CD14-positive monocyte (primary cell): ENCODE data around the gene MTHFSD. TPM values are rescaled to one million over a fixed set of nuclear protein-coding genes. Genes with fewer than 3 reads are reported as not detected.

Source experiments
- DNase-seq, 3 donors: peaks; one replicate each; pipeline ENCODE4 v3.0.0-alpha.2; 2011 to 2022
- H2AFZ ChIP-seq: 2 replicates; pipeline ENCODE4 v1.6.0; 2012; ENCODE audit warnings: mild to moderate bottlenecking, low read depth, low read length, inconsistent platforms; ENCODE audit not compliant: insufficient read depth, poor library complexity, severe bottlenecking
- H3K27ac ChIP-seq, 2 donors: 1 replicate in 1 of 2; 2 replicates in 1 of 2; pipeline ENCODE4 v1.5.1; 2012 to 2013; ENCODE audit warnings: low read length in 2 of 2, control low read depth in 1 of 2, inconsistent platforms in 1 of 2, low read depth in 1 of 2, mild to moderate bottlenecking in 1 of 2
- H3K27me3 ChIP-seq, 2 donors: one replicate each; pipeline versions ENCODE4 v1.6.0 to v1.6.1; 2011 to 2013; ENCODE audit warnings: low read length in 2 of 2; ENCODE audit not compliant: control insufficient read depth in 2 of 2, insufficient read depth in 2 of 2
- H3K36me3 ChIP-seq, 2 donors: replicated peaks in 1 of 2; 1 replicate in 1 of 2; 2 replicates in 1 of 2; pipeline versions ENCODE4 v1.5.1 to v1.6.1; 2012 to 2013; ENCODE audit warnings: low read length in 2 of 2, control low read depth in 1 of 2, inconsistent platforms in 1 of 2, mild to moderate bottlenecking in 1 of 2; ENCODE audit not compliant: insufficient read depth in 2 of 2, control insufficient read depth in 1 of 2
- H3K4me1 ChIP-seq, 2 donors: 1 replicate in 1 of 2; 2 replicates in 1 of 2; pipeline versions ENCODE4 v1.5.1 to v1.6.1; 2012 to 2013; ENCODE audit warnings: low read length in 2 of 2, control low read depth in 1 of 2, inconsistent platforms in 1 of 2, mild to moderate bottlenecking in 1 of 2, moderate library complexity in 1 of 2; ENCODE audit not compliant: insufficient read depth in 2 of 2, control insufficient read depth in 1 of 2
- H3K4me2 ChIP-seq: replicated peaks from 2 replicates; pipeline ENCODE3; 2012; ENCODE audit warnings: low read length, moderate library complexity, mild to moderate bottlenecking; ENCODE audit not compliant: poor library complexity, severe bottlenecking; ENCODE audit errors: extremely low read depth
- H3K4me3 ChIP-seq, 3 experiments: fragments of 200-600 bp in 1 of 3; sonication (generic) in 1 of 3; replicated peaks in 1 of 3; 1 replicate in 2 of 3; 2 replicates in 1 of 3; pipeline ENCODE4 v1.5.1; 2011 to 2013; ENCODE audit warnings: low read length in 3 of 3, mild to moderate bottlenecking in 3 of 3, control low read depth in 2 of 3, low read depth in 2 of 3, inconsistent platforms in 1 of 3, moderate library complexity in 1 of 3
- H3K79me2 ChIP-seq: 2 replicates; pipeline ENCODE4 v1.6.0; 2012; ENCODE audit warnings: mild to moderate bottlenecking, control low read depth, inconsistent platforms, low read length, moderate library complexity; ENCODE audit not compliant: insufficient read depth
- H3K9ac ChIP-seq: 2 replicates; pipeline ENCODE4 v1.6.0; 2017; ENCODE audit warnings: low read length, mild to moderate bottlenecking; ENCODE audit not compliant: insufficient read depth, poor library complexity, severe bottlenecking
- H3K9me3 ChIP-seq, 2 donors: replicated peaks in 1 of 2; 1 replicate in 1 of 2; 2 replicates in 1 of 2; pipeline versions ENCODE4 v1.5.1 to v1.6.1; 2012 to 2013; ENCODE audit warnings: low read length in 2 of 2, control low read depth in 1 of 2; ENCODE audit not compliant: control insufficient read depth in 1 of 2, insufficient read depth in 1 of 2
- H4K20me1 ChIP-seq: 2 replicates; pipeline ENCODE4 v1.6.0; 2012; ENCODE audit warnings: mild to moderate bottlenecking, low read length, control low read depth, moderate library complexity; ENCODE audit not compliant: insufficient read depth
- H3K27ac Mint-ChIP-seq, 7 donors: one replicate each; pipeline ENCODE4 v1.8.0; 2020; ENCODE audit warnings: mild to moderate bottlenecking in 7 of 7, mixed read lengths in 7 of 7, moderate library complexity in 6 of 7, inconsistent platforms in 2 of 7
- H3K27me3 Mint-ChIP-seq, 3 donors: one replicate each; pipeline ENCODE4 v1.8.0; 2021 to 2022; ENCODE audit warnings: low read depth in 3 of 3, mild to moderate bottlenecking in 3 of 3, mixed read lengths in 3 of 3, moderate library complexity in 3 of 3, inconsistent platforms in 1 of 3
- H3K36me3 Mint-ChIP-seq, 2 donors: one replicate each; pipeline ENCODE4 v1.8.0; 2020; ENCODE audit warnings: mixed read lengths in 2 of 2, inconsistent platforms in 1 of 2, mild to moderate bottlenecking in 1 of 2
- H3K4me1 Mint-ChIP-seq: one replicate; pipeline ENCODE4 v1.8.0; 2020; ENCODE audit warnings: mild to moderate bottlenecking, mixed read lengths
- H3K4me3 Mint-ChIP-seq, 2 donors: one replicate each; pipeline ENCODE4 v1.8.0; 2020; ENCODE audit warnings: mild to moderate bottlenecking in 2 of 2, mixed read lengths in 2 of 2, moderate library complexity in 1 of 2
- H3K9me3 Mint-ChIP-seq, 7 donors: one replicate each; pipeline ENCODE4 v1.8.0; 2020 to 2022; ENCODE audit warnings: mixed read lengths in 7 of 7, mild to moderate bottlenecking in 6 of 7, moderate library complexity in 6 of 7, inconsistent platforms in 2 of 7
- CTCF ChIP-seq: fragments of 200-600 bp; IDR thresholded peaks from one replicate; pipeline ENCODE4 v1.8.0; 2022; ENCODE audit warnings: antibody characterized with exemption, mild to moderate bottlenecking
- WGBS: methylation state at CpG from one replicate; pipeline ENCODE4 v1.1.5; 2013; ENCODE audit warnings: missing lambda C conversion rate; ENCODE audit not compliant: insufficient coverage; 5-methylcytosine and 5-hydroxymethylcytosine counted together
- intact Hi-C, 2 donors: fragments of 100-400 bp; cut with micrococcal nuclease; formaldehyde crosslinking; loops; one replicate each; pipeline versions ENCODE4 v1.15.0 to v1.15.1; 2023
- polyA plus RNA-seq, 3 donors: library from polyadenylated mRNA; depleted of rRNA in 1 of 3; unstranded in 2 of 3; stranded (reverse) in 1 of 3; fragments of 300-500 nt in 2 of 3; fragments of >200 nt in 1 of 3; fragmentation: Illumina TruSeq in 2 of 3; gene quantifications; 1 replicate in 2 of 3; 2 replicates in 1 of 3; pipeline ENCODE4 v1.2.3, GENCODE V29; 2012 to 2021

Gene MTHFSD
- polyA plus RNA-seq, 3 donors, result 7.2 to 14.1 (median 11.7) TPM

DNA sequence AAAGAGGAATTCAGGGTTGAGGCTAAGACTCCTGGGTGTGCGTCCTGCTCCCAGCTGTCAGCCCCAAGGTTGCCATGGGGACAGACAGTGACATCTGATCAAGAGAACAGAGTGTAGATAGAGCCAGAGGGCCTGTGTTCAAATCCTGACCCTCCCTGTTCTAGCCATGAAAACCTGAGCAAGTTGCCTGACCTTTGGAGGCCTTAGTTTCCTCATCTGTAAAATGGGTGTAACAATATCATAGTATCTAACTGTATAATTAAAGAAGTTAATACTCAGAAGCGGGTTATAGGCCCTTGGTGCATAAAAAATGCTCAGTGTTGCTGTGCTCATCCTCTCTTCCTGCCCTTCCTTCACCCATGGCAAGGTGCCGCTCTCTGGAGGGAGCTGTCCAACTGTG, 73.4 kb downstream of the MTHFSD start:
- Histone ChIP-seq H3K36me3 (no peaks in the 10 kb centered on the region), H3K4me2 (no peak overlapping the region), H4K20me1 (no peaks in the 10 kb centered on the region), H3K9ac (no peak overlapping the region), H3K27ac (no peak overlapping the region), H3K79me2 (no peaks in the 10 kb centered on the region), H3K4me3 (no peak overlapping the region), H3K27me3 (peaks cover 0 to 8% of the 10 kb centered on the region in 2 donors), H3K9me3 (peaks cover 8 to 14% of the 10 kb centered on the region in 2 donors), H2AFZ (no peak overlapping the region), H3K4me1 (no peaks in the 10 kb centered on the region)
- Mint-ChIP-seq H3K27me3 (peaks cover 17 to 49% (median 24%) of the 10 kb centered on the region in 3 donors), H3K9me3 (peaks cover 2 to 17% (median 8%) of the 10 kb centered on the region in 7 donors), H3K4me3 (no peak overlapping the region), H3K27ac (no peak overlapping the region), H3K4me1 (no peaks in the 10 kb centered on the region), H3K36me3 (no peaks in the 10 kb centered on the region)
- intact Hi-C loops, result no loop called here
- WGBS, result 86% methylated on average over 2 of the region's 3 CpGs
- no peak for TF ChIP-seq CTCF
- DNase-seq, result no peak

GRCh38 chr16:86480444-86480843, 74.6 kb downstream of the MTHFSD start:
- no peaks in the 10 kb centered on the region for H4K20me1 ChIP-seq
- no peaks in the 10 kb centered on the region for H3K36me3 ChIP-seq
- H3K9ac ChIP-seq, result no peak overlapping the region
- no peak for DNase-seq
- Mint-ChIP-seq H3K27me3 (peaks cover 12 to 48% (median 22%) of the 10 kb centered on the region in 3 donors), H3K4me1 (no peaks in the 10 kb centered on the region), H3K27ac (no peak overlapping the region), H3K9me3 (peaks cover 2 to 17% (median 8%) of the 10 kb centered on the region in 7 donors), H3K36me3 (no peaks in the 10 kb centered on the region), H3K4me3 (peak overlapping the region in 1 of 2 donors; percentile 43)
- H3K27ac ChIP-seq, result no peak overlapping the region
- no peaks in the 10 kb centered on the region for H3K4me1 ChIP-seq
- no peaks in the 10 kb centered on the region for H3K79me2 ChIP-seq
- no peak overlapping the region for H3K4me3 ChIP-seq
- H3K4me2 ChIP-seq, result no peak overlapping the region
- peaks cover 0 to 8% of the 10 kb centered on the region in 2 donors for H3K27me3 ChIP-seq
- WGBS, result 81% methylated on average over 11 of the region's 15 CpGs
- intact Hi-C loops, result no loop called here
- peaks cover 8 to 14% of the 10 kb centered on the region in 2 donors for H3K9me3 ChIP-seq
- no peak overlapping the region for H2AFZ ChIP-seq
- no peak for TF ChIP-seq CTCF

Other genes with a start within 250 kb of the MTHFSD start
- gene FOXF1, start 44.7 kb downstream of the MTHFSD start, polyA plus RNA-seq, result not detected
- not detected for gene FOXC2, start 11.6 kb upstream of the MTHFSD start, polyA plus RNA-seq
- gene FOXL1, start 23.3 kb upstream of the MTHFSD start, polyA plus RNA-seq, result not detected